GM21529 (cell line): Measurements from ENCODE around the gene AFTPH.

Experiments used
- ATAC-seq: cut with Tn5 transposase; IDR thresholded peaks from one replicate; pipeline ENCODE4 v1.9.1; 2021; ENCODE audit not compliant: unreplicated experiment

AFTPH gene

GRCh38 chr2:64609942-64610281 lies 85.8 kb downstream of the AFTPH start:
- ATAC-seq: no peak

- no peak for ATAC-seq
Observed at GRCh38 chr2:64610316-64610855, 86.3 kb downstream of the AFTPH start.

GRCh38 chr2:64612575-64613195 lies 88.6 kb downstream of the AFTPH start:
- ATAC-seq: no peak

GRCh38 chr2:64613276-64613675 lies 89.1 kb downstream of the AFTPH start:
- ATAC-seq: no peak

- no peak for ATAC-seq
Observed at GRCh38 chr2:64615192-64615763, 91.2 kb downstream of the AFTPH start.

GRCh38 chr2:64615844-64616536 lies 91.9 kb downstream of the AFTPH start:
- ATAC-seq: no peak

- no peak for ATAC-seq
Observed at GRCh38 chr2:64617631-64618151, 93.6 kb downstream of the AFTPH start.

- no peak for ATAC-seq
Observed at GRCh38 chr2:64620661-64621060, 96.5 kb downstream of the AFTPH start.

GRCh38 chr2:64622443-64623241 lies 98.5 kb downstream of the AFTPH start:
- no peak for ATAC-seq

GRCh38 chr2:64623242-64623850 lies 99.2 kb downstream of the AFTPH start:
- ATAC-seq: no peak

- ATAC-seq: no peak
Observed at GRCh38 chr2:64624108-64624610, 100.0 kb downstream of the AFTPH start.

GRCh38 chr2:64624862-64625261 lies 100.7 kb downstream of the AFTPH start:
- no peak for ATAC-seq

GRCh38 chr2:64625299-64626145 lies 101.4 kb downstream of the AFTPH start:
- ATAC-seq: no peak

GRCh38 chr2:64626146-64626809 lies 102.2 kb downstream of the AFTPH start:
- ATAC-seq: no peak

- no peak for ATAC-seq
Observed at GRCh38 chr2:64626963-64627760, 103.0 kb downstream of the AFTPH start.

- ATAC-seq: no peak
Observed at GRCh38 chr2:64627860-64628841, 104.0 kb downstream of the AFTPH start.

- no peak for ATAC-seq
Observed at GRCh38 chr2:64629329-64629781, 105.2 kb downstream of the AFTPH start.
